ENCODE data around the gene WWTR1. TPM values are rescaled to one million over a fixed set of nuclear protein-coding genes. Genes with fewer than 3 reads are reported as not detected.
A peak's percentile ranks its signal among the peaks of the same experiment; 100 is the strongest.

The WWTR1 gene
- total RNA-seq, 1 donor from 2014 or later, result 98.0 TPM

- H3K27ac Mint-ChIP-seq, result no peak overlapping the region
- H3K4me3 Mint-ChIP-seq, result peak overlapping the region; percentile 92
- peaks cover 7% of the 10 kb centered on the region for H3K9me3 Mint-ChIP-seq
- peaks cover 36% of the 10 kb centered on the region for H3K36me3 Mint-ChIP-seq
- no peak for DNase-seq (ENCODE audit: low spot score in 2 of 2, unreplicated experiment in 2 of 2)
- no peak for TF ChIP-seq CTCF (IDR thresholded peaks at IDR 0.05; ENCODE audit: unreplicated experiment)
- no peaks in the 10 kb centered on the region for H3K27me3 Mint-ChIP-seq (ENCODE audit: low read depth)
- H3K4me1 Mint-ChIP-seq, result peaks cover 54% of the 10 kb centered on the region
These were observed 4.3 kb downstream of the WWTR1 start for GRCh38 chr3:149653564-149653963.

GRCh38 chr3:149653136-149653535, 4.7 kb downstream of the WWTR1 start:
- H3K36me3 Mint-ChIP-seq, result peaks cover 39% of the 10 kb centered on the region
- no peak for TF ChIP-seq CTCF (IDR thresholded peaks at IDR 0.05; ENCODE audit: unreplicated experiment)
- peaks cover 56% of the 10 kb centered on the region for H3K4me1 Mint-ChIP-seq
- H3K4me3 Mint-ChIP-seq, result no peak overlapping the region
- DNase-seq (ENCODE audit: low spot score in 2 of 2, unreplicated experiment in 2 of 2), result no peak
- peaks cover 7% of the 10 kb centered on the region for H3K9me3 Mint-ChIP-seq
- H3K27me3 Mint-ChIP-seq (ENCODE audit: low read depth), result no peaks in the 10 kb centered on the region
- H3K27ac Mint-ChIP-seq, result no peak overlapping the region

- H3K9me3 Mint-ChIP-seq, result peaks cover 7% of the 10 kb centered on the region
- peak overlapping the region; percentile 12 for H3K27ac Mint-ChIP-seq
- H3K4me1 Mint-ChIP-seq, result peaks cover 55% of the 10 kb centered on the region
- H3K4me3 Mint-ChIP-seq, result no peak overlapping the region
- DNase-seq (ENCODE audit: low spot score in 2 of 2, unreplicated experiment in 2 of 2), result no peak
- peaks cover 53% of the 10 kb centered on the region for H3K36me3 Mint-ChIP-seq
- TF ChIP-seq CTCF (IDR thresholded peaks at IDR 0.05; ENCODE audit: unreplicated experiment), result no peak
- no peaks in the 10 kb centered on the region for H3K27me3 Mint-ChIP-seq (ENCODE audit: low read depth)
These were observed 7.0 kb downstream of the WWTR1 start for GRCh38 chr3:149650828-149651227.

GRCh38 chr3:149648525-149648924, 9.3 kb downstream of the WWTR1 start:
- Mint-ChIP-seq H3K9me3 (peaks cover 7% of the 10 kb centered on the region), H3K4me3 (no peak overlapping the region), H3K27ac (peak overlapping the region; percentile 41), H3K36me3 (peaks cover 45% of the 10 kb centered on the region), H3K27me3 (ENCODE audit: low read depth) (no peaks in the 10 kb centered on the region), H3K4me1 (peaks cover 44% of the 10 kb centered on the region)
- DNase-seq (ENCODE audit: low spot score in 2 of 2, unreplicated experiment in 2 of 2), result no peak
- TF ChIP-seq CTCF (IDR thresholded peaks at IDR 0.05; ENCODE audit: unreplicated experiment), result no peak

GRCh38 chr3:149647812-149648211, 10.0 kb downstream of the WWTR1 start:
- Mint-ChIP-seq H3K4me1 (peaks cover 46% of the 10 kb centered on the region), H3K36me3 (peaks cover 44% of the 10 kb centered on the region), H3K9me3 (peaks cover 7% of the 10 kb centered on the region), H3K27ac (no peak overlapping the region), H3K4me3 (no peak overlapping the region), H3K27me3 (ENCODE audit: low read depth) (no peaks in the 10 kb centered on the region)
- no peak for TF ChIP-seq CTCF (IDR thresholded peaks at IDR 0.05; ENCODE audit: unreplicated experiment)
- DNase-seq (ENCODE audit: low spot score in 2 of 2, unreplicated experiment in 2 of 2), result no peak

- no peak for TF ChIP-seq CTCF (IDR thresholded peaks at IDR 0.05; ENCODE audit: unreplicated experiment)
- no peaks in the 10 kb centered on the region for H3K27me3 Mint-ChIP-seq (ENCODE audit: low read depth)
- H3K27ac Mint-ChIP-seq, result no peak overlapping the region
- peaks cover 7% of the 10 kb centered on the region for H3K9me3 Mint-ChIP-seq
- H3K4me1 Mint-ChIP-seq, result peaks cover 48% of the 10 kb centered on the region
- no peak overlapping the region for H3K4me3 Mint-ChIP-seq
- peaks cover 44% of the 10 kb centered on the region for H3K36me3 Mint-ChIP-seq
- DNase-seq (ENCODE audit: low spot score in 2 of 2, unreplicated experiment in 2 of 2), result no peak
These were observed 10.5 kb downstream of the WWTR1 start for GRCh38 chr3:149647285-149647684.
